NCI-H1436 treated with DMSO at 0.1 percent for 48 hours (cell line): Measurements from ENCODE around the gene TOX2.

ENCODE experiments used
- DNase-seq: peaks from one replicate; lab custom pipeline; 2025; lab: John Stamatoyannopoulos, UW

Gene TOX2

DNA sequence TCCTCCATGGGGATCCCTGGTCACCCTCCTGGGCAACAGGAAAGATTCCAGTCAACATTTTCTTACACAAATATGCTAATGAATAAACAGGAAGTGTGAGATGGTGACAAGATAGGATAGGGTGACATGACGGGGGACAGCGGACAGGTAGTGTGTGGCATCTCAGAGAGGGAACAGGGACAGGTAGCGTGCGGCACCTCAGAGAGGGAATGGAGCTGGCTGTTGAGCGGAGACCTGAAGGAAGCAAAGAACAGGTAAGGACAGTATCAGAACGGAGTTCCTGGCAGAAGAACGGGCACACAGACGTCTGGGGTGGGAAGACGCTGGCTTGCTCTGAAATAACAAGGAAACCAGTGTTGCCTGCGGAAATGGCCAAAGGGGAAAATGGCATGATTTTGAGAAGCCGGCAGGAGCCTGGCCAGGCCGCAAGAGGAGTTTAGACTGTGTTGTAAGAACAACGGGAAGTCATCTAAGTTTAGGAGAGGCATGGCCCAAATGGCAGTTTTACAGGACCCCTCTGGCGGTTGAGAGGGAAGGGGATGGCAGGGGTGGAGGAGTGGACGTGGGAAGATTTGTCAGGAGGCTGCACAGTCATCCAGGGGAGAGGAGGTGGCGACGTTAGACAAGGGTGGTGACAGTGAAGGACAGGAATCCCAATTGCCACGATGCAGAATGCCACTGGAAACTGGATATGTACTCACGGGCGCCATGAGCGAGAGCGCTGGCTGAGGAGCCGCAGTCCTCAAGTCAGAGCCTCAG lies 160.7 kb downstream of the TOX2 start:
- no peak for DNase-seq

DNA sequence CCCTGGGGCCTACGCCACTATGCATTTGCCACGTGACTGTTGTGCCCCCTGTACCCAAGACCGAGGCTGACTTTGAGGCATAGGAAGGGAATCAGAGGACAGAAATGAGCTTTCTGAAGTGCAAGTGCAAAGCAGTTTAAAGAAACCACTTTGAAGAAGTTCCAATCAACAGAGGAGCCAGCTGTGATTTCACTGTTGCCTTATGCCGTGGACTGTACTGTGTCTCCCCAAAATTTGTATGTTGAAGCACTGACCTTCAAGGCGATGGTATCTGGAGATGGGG lies 161.2 kb downstream of the TOX2 start:
- DNase-seq: no peak

DNA sequence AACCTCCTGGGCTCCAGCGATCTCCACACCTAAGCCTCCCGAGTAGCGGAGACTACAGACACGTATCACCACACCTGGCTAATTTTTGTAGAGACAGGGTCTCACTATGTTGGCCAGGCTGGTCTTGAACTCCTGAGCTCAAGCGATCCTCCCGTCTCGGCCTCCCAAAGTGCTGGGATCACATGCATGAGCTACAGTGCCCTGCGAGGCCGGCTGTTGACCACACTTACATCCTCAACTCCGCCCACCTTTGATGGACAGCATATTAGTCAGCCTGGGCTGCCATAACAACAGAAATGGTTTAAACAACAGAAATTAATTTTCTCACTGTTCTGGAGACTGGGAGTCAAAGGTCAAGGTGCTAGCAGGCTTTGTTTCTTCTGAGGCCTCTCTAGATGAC lies 164.6 kb downstream of the TOX2 start:
- DNase-seq: no peak

DNA sequence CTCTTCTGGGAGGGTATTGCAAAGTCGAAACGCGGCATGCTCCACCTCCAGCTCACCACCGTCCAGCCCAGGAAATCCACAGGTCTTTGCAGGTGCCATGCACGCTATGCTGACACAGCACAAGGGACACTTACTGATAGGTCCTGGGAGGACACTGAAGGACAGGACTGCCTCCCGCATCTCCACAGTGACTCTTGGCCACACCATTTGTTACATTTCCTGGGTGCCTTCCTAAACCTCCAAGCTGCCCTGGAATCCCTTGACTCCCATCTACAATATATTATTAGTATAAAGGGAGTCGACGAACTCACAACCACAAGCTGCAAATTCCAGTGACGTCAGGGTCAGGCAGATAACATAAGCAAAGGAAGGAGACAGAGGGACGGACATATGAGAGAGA lies 165.4 kb downstream of the TOX2 start:
- DNase-seq: no peak

DNA sequence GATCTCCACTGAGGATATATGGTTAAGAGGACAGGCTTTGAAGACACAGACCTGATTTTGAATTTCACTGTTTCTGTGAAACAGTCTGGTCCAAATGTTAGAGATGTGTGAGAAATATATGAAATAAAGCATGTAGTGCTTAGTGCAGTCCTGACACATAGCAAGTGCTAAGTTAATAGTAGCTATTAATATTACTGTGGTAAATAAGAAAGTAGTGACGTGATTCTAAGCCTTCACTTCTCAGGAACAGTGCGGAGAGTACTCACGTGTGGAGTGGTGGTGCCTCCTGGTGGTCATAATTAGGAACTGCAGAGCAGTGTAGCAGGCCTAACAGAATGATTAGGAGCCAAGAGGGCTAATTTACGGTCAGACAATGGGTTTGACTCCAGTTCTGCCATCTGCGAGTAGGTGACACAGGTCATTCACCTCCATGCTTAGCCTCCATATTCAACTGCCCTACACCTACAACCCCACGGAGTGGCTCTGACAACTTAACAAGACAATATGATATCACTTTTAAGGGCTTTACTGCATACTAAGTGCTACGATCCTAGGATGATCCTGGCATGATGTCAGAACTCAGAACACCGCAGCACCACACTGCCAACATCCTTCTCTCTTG lies 166.1 kb downstream of the TOX2 start:
- peak; percentile 15 for DNase-seq

DNA sequence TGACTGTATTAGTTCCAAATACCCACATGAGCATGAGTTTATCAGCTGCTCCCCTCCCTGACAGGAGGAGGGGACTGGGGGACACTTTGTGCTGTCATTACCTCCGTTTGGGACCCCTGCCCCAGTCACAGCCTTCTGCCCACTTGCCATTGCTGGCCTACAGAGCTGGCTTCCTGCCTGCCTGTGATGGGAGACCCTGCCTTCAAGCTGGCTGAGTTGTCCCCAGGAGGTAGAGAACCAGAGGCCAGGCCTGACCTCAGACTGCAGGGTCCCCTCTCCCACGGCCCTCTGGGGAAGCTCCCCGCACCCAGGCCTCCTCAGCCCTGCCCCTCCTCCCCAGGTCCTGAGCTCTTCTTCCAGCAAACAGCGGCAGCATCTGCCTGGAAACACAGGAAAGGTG lies 166.8 kb downstream of the TOX2 start:
- DNase-seq: no peak

DNA sequence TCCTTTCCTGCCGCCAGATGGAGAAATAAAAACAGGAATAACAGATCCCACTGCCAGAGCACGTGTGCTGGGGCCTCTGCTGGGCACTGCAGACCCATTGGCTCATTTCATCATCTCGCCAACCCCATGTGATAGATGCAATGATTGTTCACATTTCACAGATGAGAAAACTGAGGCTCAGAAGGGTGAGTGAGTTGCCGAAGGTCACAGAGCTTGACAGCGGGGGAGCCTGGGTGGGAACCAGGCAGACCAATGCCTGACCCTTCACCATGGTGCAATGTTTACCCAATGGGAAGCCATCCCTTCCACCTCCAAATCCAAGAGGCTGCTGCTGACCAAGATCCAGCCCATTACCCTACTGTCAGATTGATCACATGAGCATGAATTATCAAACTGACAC lies 167.2 kb downstream of the TOX2 start:
- no peak for DNase-seq

DNA sequence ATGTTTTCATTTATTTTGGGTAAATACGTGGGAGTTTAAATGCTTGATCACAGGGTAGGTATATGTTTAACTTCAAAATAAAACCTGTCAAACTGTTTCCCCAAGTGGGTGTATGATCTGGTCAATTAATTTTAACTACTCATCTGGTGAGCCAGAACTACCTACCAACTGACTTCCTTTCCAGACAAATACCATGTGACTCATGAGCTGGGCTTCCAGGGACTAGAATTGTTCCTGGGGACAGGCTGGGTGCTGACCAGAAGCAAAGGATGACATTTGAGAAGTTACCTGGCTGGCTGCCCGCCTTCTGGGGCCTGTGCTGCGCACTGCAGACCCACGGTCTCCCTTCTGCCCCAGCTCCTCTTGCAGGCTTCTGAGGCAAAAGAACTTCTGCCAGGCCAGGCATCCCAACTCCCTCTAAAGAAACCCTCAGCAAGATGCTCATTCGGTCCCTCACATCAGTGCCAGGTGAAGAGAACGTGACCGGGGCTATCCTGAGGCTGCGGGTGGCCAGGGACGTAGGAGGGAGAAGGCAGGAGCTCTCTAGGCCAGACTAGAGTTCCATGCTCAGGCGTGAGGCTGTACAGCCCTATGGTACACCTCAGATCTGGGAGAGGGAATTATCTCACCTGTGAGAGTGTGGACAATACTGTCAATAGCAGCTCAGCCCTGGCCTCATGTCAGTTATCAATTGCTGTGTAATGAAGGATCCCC lies 168.7 kb downstream of the TOX2 start:
- DNase-seq: no peak

DNA sequence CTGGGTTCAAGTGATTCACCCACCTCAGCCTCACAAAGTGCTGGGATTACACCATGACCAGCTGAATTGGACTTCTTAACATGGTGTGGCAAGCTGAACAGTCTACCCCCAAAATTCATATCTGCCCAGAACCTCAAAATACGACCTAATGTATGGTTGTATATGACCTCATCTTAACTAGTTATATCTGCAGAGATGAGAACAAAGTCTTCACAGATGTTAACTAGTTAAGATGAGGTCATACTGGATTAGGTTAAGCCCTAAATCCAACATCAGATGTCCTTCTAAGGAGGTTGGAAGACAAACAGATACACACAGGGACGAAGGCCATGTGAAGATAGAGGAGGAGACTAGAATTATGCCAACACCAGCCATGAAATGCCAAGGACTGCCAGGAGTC lies 169.8 kb downstream of the TOX2 start:
- DNase-seq: no peak

DNA sequence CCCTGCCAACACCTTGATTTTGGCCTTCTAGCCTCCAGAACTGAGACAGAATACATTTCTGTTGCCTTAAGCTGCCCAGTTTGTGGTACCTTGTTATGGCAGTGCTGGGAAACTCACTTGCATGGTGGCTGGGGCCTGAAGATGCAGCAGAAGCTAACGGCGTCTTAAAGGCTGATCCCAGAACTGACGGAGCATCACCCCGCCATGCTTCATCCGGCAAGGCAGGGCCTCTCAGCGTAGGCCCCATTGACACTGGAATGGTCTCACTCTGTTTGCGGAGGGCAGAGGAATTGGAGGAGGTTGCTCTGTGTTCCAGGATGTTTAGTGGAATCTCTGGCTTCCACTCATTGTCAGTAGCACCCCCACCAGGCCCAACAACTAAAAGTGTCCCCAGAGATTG lies 170.2 kb downstream of the TOX2 start:
- DNase-seq: no peak

DNA sequence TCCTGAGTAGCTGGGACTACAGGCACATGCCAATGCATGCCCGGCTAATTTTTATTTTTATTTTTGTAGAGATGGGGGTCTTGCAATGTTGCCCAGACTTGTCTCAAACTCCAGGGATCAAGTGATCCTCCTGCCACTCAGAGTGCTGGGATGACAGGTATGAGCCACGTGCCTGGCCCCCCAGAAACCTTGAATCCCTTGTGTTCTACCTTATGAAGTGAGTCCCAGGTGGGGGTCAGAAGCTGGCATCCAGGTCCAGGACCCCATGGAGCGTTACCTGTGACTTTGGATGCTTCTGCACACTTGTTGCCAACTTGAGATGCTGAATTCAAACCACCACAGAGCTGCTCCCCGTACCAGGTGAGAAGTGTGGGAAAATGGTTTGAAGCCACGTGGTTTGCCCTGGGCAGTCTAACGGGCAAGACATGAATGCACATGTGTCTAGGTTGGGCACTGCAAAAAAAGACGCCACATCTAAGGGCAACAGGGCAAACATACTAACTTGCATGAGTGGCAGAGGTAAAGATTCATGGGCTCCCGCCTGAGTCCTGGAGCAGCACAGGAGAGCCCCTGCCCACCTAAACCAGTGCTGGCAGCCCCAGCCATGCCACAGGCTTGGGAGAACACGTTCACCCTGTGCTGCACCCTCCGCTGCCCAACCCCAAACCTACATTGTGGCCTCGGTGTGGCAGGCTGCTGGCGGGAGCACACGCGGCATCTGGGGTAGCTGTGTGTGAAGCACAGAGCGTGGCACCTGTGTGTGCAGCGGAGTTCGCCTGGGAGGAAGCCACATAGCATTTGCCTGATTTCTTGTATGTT lies 171.2 kb downstream of the TOX2 start:
- DNase-seq: no peak

DNA sequence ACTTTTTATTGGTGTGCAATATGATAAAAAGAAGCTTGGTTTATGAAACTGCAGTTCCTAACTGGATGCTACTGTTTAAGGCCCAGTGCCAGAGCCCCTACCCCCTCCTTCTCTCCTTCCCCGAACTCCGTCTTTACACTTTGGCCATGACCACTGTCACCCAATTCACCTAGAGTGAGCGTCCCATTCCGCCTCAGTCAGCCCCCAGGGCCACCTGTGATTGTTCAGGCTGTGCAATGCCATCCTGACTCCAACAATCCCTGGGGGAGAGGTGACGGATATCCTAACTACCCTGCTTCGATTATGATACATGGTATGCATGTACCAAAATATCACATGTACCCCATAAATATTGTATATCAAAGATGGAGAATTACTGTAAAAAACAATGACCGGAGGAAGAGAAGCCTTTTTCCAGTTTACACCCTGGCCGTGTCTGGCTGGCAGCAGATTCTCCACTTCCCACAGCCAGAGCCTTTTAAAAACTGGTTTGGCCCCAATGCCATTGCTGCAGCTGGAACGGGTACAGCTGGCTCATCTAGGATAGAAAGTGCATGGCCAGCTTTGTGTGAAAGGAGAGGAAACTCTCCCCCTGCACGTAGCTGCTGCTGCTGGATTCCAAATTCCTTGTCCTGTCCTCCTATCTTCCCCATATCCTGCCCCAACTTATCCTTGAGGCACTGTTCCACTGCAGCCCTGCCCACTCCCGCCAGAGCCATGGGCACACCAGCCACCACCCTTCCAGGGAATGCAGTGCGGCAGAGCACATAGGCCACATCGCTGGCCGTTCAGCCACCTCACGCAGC lies 172.6 kb downstream of the TOX2 start:
- no peak for DNase-seq

DNA sequence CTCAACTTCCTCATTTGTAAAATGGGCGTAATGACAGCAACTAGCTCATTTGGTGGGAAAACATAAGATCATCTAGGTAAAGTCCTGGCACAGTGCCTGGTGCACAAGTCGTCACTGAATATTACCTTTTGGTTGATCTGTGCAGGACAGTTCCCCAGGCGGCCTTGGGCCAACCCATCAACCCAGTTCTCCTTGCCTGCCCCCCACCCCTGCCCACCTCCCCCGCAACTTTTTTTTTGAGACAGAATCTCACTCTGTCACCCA lies 173.1 kb downstream of the TOX2 start:
- DNase-seq: no peak

DNA sequence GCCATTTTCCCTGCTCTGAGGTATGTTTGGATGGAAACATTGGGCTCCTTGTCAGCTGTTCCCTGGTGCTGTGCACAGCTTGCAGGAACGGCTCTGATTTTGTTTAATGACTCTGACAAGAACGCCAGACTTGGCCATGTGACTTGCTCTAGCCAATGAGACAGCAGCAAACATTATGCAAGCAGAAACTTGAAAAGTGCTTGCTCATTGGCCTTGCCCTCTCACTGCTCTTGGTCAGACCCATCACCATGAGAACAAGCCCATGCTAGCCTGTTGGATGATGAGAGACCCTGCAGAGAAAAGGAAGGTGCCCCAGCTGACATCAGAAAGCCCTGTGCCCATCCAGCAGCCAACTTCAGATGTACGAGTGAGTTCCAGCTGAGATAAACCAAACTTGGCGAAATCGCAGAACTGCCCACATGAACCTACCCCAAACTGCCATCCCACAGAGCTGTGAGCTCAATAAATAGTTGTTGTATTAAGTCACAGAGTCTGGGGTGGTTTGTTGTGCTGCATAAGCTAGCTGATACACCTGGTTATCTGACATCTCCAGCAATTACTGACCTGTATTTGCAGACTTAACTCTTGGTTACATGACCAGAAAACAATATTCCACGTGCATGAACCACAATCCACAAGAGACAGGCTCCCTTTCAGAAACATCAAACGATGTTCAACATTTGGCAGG lies 175.5 kb downstream of the TOX2 start:
- DNase-seq: peak; percentile 35

DNA sequence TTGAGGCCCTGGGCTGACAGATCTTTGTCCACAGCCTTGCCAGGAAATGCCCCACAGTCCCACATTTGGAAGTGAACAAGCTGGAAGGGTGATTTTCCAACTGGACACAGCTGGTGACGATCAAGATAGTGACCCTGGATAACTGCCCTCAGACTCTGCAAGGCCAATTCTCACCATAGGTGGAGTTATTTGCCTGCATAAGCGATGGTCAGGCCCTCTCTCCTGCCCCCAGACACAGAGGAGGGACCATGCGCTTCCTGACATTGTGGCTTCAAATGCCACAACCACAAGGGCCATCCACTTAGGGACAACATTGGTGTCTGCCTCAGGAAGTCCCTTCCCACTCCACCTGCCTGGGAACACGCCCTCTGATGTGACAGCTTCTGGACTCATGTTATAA lies 176.4 kb downstream of the TOX2 start:
- no peak for DNase-seq

DNA sequence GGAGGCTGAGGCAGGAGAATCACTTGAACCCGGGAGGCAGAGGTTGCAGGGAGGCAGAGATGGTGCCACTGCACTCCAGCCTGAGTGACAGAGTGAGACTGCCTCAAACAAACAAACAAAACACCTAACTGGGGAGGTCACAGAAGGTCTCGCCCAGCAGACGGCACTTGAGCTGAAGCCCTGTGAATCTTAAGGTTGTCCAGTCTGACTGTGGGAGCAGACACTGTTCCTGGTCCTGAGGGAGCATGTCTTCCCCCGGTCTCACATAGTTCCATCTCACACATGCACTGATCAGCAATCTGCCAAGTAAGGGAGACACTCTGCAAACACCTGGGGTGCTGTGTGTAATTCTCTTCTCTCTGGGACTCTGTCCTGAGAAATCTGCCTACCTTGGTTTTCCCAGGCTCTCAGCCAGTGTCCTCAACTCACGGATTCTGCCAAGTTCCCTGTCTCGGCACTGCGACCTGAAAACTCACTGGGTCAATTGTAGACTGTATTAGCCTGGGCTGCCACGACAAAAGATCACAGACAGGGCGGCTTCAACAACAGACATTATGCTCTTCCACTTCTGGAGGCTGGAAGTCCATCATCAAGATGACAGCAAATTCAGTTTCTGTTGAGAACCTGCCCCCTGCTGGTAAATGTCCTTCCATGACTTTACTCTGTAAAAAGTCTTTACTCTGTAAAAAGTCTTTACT lies 178.0 kb downstream of the TOX2 start:
- DNase-seq: no peak

DNA sequence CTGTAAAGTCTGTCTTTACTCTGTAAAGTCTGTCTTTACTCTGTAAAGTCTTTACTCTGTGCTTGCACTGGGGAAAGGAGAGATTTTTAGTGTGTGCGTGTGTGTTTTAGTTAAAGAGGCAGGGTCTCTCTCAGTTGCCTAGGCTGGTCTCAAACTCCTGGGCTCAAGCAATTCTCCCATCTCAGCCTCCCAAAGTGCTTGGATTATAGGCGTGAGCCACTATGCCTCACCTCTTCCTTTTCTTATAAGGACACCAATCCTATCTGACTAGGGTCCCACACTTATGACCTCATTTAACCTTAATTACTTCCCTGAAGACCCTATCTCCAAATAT lies 178.6 kb downstream of the TOX2 start:
- no peak for DNase-seq

DNA sequence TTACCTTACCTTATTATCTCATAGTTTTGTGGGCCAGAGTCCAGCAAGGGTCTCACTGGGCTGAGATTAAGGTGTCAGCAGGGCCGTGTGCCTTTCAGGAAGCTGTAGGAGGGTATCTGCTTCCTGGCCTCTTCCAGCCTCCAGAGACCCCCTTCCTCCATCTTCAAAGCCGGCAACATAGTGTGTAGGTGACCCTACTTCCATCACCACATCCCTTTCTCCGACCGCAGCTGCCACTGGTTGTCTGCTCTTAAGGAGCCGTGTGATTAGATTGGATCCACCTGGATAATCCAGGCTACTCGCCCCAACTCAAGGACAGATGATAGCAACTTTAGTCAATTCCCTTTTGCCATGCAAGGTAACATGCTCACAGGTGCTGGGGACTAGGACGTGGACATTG lies 181.2 kb downstream of the TOX2 start:
- no peak for DNase-seq

DNA sequence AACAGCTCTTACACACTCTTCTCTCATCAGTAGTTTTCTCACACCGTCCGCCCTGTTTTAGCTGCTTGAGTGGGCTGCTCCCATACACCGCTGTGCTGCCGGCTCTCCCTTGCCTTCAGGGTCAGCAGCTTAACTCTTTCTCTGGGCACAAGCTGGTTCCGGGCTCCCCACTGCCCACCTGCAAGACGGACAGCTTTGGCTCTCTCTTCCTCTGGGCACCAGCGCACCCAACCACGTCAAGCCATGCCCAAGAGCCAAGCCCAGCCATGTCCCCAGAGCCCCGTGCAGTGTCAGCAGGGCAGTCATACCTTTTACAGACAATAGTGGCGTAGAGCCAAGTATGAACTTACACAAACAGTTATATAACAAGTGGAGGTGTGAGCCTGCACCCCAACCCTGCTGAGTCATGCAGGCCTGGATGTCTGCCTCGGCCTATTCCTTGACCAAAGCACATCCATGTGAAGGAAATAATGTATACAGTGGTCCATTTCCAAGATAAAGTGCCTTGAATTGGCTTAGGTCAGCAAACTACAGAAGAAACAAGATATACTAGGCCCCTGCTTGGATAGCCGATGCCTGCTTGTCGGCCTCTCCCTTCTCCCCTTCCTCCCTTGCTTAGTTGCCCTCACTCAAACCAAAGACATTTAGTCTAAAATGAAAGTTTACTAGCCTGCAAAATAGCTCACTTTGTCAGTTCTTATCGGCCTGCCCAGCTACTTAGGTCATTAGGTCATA lies 183.0 kb downstream of the TOX2 start:
- no peak for DNase-seq

DNA sequence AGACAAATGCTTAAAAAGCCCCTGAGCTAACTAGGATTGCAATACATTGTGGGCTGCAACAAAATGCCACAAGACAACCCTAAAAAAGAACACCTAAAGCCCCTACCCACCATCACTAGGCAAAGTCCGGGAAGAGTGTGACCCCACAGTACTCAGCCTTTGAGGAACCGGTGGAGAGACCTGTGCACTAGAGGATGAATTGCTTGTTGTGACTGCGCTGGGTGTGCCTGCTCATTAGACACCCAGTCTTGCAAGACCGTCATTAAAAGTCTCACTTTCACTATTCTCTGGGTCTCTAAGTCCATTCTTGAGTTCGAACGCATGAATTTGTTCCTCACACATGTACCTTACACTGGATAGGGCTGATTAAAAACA lies 183.6 kb downstream of the TOX2 start:
- no peak for DNase-seq

DNA sequence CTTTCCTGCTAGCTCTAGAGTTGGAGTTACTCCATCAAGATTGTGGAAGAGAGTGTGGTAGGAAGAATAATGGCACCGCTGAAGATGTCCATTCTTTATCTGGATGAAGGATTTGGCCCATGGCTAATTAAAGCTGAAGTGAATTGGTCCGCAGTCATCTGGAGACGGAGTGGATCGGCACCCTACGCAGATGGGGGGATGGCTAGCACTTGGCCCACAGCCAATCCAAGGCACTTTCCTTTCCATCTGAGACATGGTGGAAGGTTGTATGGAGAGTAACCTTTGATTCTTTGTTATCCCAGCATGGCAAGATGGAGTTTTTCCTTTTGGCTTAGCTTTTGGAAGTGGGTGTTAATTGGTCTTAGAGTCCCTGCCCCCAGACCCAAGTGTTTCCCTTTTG lies 184.0 kb downstream of the TOX2 start:
- no peak for DNase-seq
